Measurements from ENCODE around the gene POLR3A.

- TF ChIP-seq CTCF (IDR thresholded peaks at IDR 0.05; ENCODE audit: poor library complexity): no peak
- no peak for TF ChIP-seq EZH2phosphoT487 (IDR thresholded peaks at IDR 0.05; ENCODE audit: low read depth, severe bottlenecking, unreplicated experiment)
These were observed 15.4 kb upstream of the POLR3A start for GRCh38 chr10:78044699-78045098.

Measured in hepatocyte (in vitro differentiated cells).